K562 (cell line): ENCODE results near the gene EPB41L4B. TPM values are rescaled to one million over a fixed set of nuclear protein-coding genes. Genes with fewer than 3 reads are reported as not detected.

ENCODE experiments used
- ZBTB40 ChIP-seq, 2 experiments: fragments of 450-650 bp in 1 of 2; sonication (generic) in 1 of 2; formaldehyde crosslinking in 1 of 2; IDR thresholded peaks; 2 replicates each; pipeline versions ENCODE4 v1.7.1 to v1.9.0; 2016 to 2022; ENCODE audit warnings: inconsistent platforms in 1 of 2, mild to moderate bottlenecking in 1 of 2, missing genetic modification reagents in 1 of 2
- polyA plus RNA-seq, 8 experiments: library from polyadenylated mRNA; depleted of rRNA in 4 of 8; stranded (reverse) in 5 of 8; unstranded in 3 of 8; fragments of >200 nt; fragmentation: Nextera tagmentation in 2 of 8; fragmentation: Illumina TruSeq in 1 of 8; extraction: Ambion mirVana in 2 of 8; extraction: Trizol in 1 of 8; gene quantifications; 2 replicates each; pipeline versions ENCODE4 v1.2.1 to v1.2.3, GENCODE V29; 2011 to 2014; ENCODE audit warnings: inconsistent platforms in 1 of 8, missing spikeins in 1 of 8
- total RNA-seq, 7 experiments: library from RNA; depleted of rRNA in 6 of 7; stranded (reverse); fragments of >200 nt in 6 of 7; fragmentation: Illumina TruSeq in 2 of 7; extraction: Trizol in 2 of 7; gene quantifications; 2 replicates each; pipeline versions ENCODE4 v1.2.1 to v1.2.3, GENCODE V29; 2011 to 2021; ENCODE audit warnings: low replicate concordance in 1 of 7

Gene EPB41L4B
- total and polyA plus RNA-seq, 9 of the 15 experiments (the other 6 are each of a cell fraction or from before 2014, with no cell fraction given): 0.09 to 0.38 (median 0.21) TPM

- TF ChIP-seq ZBTB40 (IDR thresholded peaks at IDR 0.05) (no peak), ZBTB40 (CRISPR knock-in tag; IDR thresholded peaks at IDR 0.05) (no peak)
- TF ChIP-seq, all 486 proteins: peak for 0
Observed at GRCh38 chr9:109242014-109242413, 78.8 kb downstream of the EPB41L4B start (continued).
